ENCODE data around the gene AOPEP. TPM values are rescaled to one million over a fixed set of nuclear protein-coding genes. Genes with fewer than 3 reads are reported as not detected.

AOPEP gene
- total and polyA plus RNA-seq, 9 of the 15 experiments (the other 6 are each of a cell fraction or from before 2014, with no cell fraction given) = 4.5 to 19.3 (median 13.5) TPM

- TF ChIP-seq CEBPG (CRISPR knock-in tag; IDR thresholded peaks at IDR 0.05) (no peak), CEBPG (tag; conservative IDR thresholded peaks at IDR 0.05 in 1 of 2, IDR thresholded peaks at IDR 0.05 in 1 of 2) (no peak), MGA (IDR thresholded peaks at IDR 0.05) (no peak), TEAD4 (IDR thresholded peaks at IDR 0.05; ENCODE audit: low read length) (no peak), TEAD4 (CRISPR knock-in tag; IDR thresholded peaks at IDR 0.05; ENCODE audit: borderline replicate concordance) (no peak), CREB3 (tag; conservative IDR thresholded peaks at IDR 0.05; ENCODE audit: low read depth) (no peak), HLTF (IDR thresholded peaks at IDR 0.05) (no peak), PTTG1 (tag; IDR thresholded peaks at IDR 0.05; ENCODE audit: low read depth) (no peak)
These were observed 33.9 kb upstream of the AOPEP start (continued) for GRCh38 chr9:94692601-94693000.

Measured in K562 (cell line).